Measurements from ENCODE around the gene POLG.

POLG gene

DNA sequence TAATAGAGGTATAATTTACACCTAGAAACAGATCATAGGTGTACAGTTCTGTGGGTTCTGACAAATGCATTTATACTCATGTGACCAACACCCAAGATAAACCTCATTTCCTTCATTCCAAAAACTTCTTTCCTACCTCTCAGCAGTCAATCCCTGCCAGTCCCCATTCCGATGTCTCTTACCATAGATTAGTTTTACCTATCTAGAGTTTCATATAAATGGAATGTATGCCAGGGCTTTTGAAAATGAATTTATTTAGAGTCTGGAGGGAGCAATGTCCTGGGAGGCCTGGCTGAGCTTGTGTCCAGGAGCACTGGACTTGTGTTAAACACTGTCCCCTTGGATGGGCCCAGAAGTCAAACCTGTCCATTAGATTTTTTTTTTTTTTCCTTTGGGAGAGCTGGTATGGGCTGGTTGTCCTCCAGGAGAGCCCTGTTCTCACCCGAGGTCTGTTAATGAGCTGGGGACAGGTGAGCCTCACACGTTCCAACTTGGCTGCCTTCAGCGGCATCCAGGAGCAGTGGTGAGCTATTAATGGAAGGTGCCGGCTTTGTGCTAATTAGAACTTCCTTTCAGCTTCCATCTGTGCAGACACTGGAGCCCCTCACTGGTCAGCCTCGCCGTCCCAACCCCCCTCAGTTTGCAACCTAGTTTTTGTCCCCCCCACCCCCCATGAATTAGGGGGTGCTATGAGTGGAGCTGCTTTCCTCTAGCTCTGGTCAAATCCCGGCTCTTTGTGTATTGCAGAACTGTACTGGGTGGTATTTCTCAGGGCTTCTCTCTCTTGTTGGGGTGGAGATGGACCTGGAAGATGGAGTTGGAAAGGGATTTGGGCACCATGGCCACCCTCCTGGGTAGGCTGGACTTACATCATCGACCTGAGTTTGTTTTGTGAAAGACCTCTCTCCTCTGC, 40.7 kb upstream of the POLG start:
- no peak overlapping the region for H2AFZ ChIP-seq (ENCODE audit: low read depth, low read length)
- H3K4me3 ChIP-seq (ENCODE audit: low read length): no peak overlapping the region
- H3K27me3 ChIP-seq (ENCODE audit: insufficient read depth, low read length): no peaks in the 10 kb centered on the region
- peaks cover 74% of the 10 kb centered on the region for H3K36me3 ChIP-seq (ENCODE audit: insufficient read depth, low read length)
- H3K9me3 ChIP-seq (ENCODE audit: low read length): no peaks in the 10 kb centered on the region
- H3K4me1 ChIP-seq (ENCODE audit: insufficient read depth, low read length): peaks cover 70% of the 10 kb centered on the region

DNA sequence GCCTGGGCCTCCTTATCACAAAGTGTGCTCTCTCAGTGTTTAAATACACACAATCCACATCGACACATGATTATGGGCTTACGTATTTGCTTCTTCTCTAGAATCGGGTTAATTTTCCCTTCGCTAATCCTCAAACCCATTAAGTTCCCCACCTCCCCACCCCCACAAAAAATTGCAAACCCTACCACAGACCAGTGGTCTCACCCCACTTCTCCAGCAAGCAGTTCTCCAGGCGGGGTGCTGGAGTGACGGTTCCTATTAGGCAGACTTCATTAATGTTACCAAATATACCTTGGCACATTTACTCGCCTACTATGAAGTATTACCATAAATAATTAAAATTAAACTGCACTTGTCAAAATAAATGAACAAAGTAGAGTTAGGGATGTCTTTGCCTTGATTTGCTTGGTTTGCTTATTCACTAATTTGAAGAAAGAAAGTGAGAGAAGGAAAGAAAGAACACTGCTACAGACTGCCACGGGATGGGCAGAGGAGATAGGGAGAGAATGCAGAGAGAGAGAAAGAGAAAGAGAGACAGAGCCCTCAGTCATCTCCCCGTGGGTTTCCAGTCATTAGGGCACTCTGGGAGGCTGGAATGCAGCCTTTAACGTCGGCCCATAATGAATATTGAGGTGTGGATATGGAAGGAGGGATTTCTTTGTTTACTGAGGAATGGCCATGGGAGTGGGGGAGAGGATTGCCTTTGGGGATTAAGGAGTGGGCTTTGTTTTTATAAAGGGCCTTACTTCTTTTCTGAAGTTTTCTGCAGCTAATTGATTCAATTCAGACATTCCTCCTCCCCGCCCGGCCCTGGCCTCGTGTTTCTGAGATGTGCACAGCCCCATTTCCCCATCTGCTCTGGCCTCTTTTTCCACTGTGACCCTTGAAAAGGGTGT, 39.7 kb upstream of the POLG start:
- Histone ChIP-seq H3K4me1 (ENCODE audit: insufficient read depth, low read length) (peaks cover 71% of the 10 kb centered on the region), H2AFZ (ENCODE audit: low read depth, low read length) (no peak overlapping the region), H3K27me3 (ENCODE audit: insufficient read depth, low read length) (no peaks in the 10 kb centered on the region), H3K36me3 (ENCODE audit: insufficient read depth, low read length) (peaks cover 74% of the 10 kb centered on the region), H3K9me3 (ENCODE audit: low read length) (no peaks in the 10 kb centered on the region), H3K4me3 (ENCODE audit: low read length) (no peak overlapping the region)

DNA sequence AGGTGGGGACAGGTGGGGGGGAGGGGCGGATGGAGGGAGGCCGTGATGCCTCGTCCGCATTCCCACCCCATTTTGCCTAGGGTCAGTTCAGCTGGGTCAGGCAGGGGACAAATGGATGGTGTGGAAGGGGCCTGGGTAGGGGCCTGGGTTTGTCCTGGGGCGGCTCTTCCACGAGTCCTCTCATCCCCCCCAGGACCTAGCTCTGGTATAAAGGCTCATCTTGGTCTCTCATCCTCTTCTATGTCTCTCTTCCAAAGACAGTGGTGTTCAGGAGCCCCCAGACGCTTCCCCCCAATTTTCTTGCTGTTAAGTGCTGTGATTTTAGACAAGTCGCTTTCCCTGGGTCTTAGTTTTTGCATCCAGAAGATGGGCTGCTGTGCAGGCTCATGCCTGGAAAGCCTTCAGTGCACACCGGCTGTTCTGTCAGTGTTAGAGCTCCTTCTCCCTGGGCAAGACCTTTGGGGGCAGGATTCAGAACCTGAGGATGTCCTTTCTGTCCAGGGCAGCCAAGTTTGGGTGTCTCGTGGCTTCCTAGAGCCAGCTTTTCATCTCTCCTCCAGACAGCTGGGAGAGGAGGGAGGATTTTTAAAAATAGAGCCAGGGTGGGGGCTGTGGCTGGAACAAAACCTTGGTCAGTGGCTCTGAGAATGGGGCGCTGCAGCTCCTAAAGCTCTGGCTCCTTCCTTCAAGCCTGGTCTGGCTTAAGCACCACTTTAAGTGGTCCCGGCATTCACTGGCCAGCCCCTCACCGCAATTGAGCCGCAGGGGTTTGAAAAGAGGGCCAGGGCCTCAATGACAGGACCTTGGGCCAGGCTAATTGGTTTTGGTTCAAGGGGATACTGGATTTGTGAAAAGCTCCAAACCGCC, 37.7 kb upstream of the POLG start:
- H3K36me3 ChIP-seq (ENCODE audit: insufficient read depth, low read length): peaks cover 58% of the 10 kb centered on the region
- no peak overlapping the region for H2AFZ ChIP-seq (ENCODE audit: low read depth, low read length)
- no peak overlapping the region for H3K4me3 ChIP-seq (ENCODE audit: low read length)
- H3K27me3 ChIP-seq (ENCODE audit: insufficient read depth, low read length): no peaks in the 10 kb centered on the region
- peaks cover 75% of the 10 kb centered on the region for H3K4me1 ChIP-seq (ENCODE audit: insufficient read depth, low read length)
- no peaks in the 10 kb centered on the region for H3K9me3 ChIP-seq (ENCODE audit: low read length)

DNA sequence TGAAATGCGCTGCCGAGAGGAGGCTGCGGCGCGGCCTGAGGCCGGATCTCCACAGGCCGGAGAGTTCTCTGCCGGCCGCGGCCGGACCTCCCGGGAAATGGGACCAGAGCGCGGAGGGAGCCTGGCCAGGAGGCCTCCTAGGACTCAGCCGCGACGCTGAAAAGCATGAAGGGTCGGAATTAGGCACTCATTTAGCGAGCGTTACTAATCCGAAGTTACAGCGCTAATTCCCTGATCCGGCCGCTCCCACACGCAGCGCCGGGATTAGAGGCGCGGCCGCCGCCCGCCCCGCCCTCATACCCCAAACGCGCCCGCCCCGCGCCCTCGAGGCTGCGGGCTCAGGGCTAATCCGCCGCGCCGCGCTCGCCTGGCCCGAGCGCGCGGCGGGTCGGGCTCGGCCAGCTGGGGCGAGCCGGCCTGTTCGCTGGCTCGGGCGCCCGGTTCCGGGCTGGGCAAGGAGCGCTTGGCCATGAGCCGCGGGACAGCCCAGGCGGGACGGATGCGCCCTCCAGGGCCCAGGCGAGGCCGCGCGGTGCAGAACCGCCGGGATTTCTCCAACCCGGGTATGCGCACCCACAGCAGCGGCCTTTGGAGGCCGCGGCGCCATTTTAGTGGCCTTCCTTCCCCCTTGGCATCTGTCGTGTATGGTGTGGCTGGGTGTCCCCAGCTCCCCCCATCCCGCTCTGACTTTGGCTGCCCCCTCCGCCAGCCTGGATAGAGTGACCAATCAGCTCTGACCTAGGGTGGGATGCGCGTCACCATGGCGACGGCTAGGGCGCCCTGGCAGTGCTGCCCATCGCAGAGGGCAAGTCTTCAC, 36.8 kb upstream of the POLG start:
- peak overlapping the region; percentile 86 for H3K4me3 ChIP-seq (ENCODE audit: low read length)
- peaks cover 74% of the 10 kb centered on the region for H3K4me1 ChIP-seq (ENCODE audit: insufficient read depth, low read length)
- H3K36me3 ChIP-seq (ENCODE audit: insufficient read depth, low read length): peaks cover 50% of the 10 kb centered on the region
- H3K27me3 ChIP-seq (ENCODE audit: insufficient read depth, low read length): peaks cover 6% of the 10 kb centered on the region
- no peak overlapping the region for H2AFZ ChIP-seq (ENCODE audit: low read depth, low read length)
- no peaks in the 10 kb centered on the region for H3K9me3 ChIP-seq (ENCODE audit: low read length)

DNA sequence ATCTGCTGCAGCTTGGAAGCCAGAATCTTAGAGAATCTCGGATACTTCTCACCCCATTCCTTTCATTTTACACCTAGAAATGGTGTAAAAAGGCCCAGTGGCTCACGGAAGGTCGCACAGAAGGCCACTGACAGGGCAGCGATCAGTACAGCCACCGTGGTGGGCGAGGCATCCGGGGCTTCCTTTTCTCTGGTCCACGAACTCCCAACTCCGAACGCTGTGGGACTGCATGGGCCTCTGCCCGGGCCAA, 36.3 kb upstream of the POLG start:
- Histone ChIP-seq H3K36me3 (ENCODE audit: insufficient read depth, low read length) (peaks cover 47% of the 10 kb centered on the region), H3K4me3 (ENCODE audit: low read length) (peak overlapping the region; percentile 86), H3K4me1 (ENCODE audit: insufficient read depth, low read length) (peaks cover 72% of the 10 kb centered on the region), H3K9me3 (ENCODE audit: low read length) (no peaks in the 10 kb centered on the region), H2AFZ (ENCODE audit: low read depth, low read length) (no peak overlapping the region), H3K27me3 (ENCODE audit: insufficient read depth, low read length) (peaks cover 12% of the 10 kb centered on the region)

DNA sequence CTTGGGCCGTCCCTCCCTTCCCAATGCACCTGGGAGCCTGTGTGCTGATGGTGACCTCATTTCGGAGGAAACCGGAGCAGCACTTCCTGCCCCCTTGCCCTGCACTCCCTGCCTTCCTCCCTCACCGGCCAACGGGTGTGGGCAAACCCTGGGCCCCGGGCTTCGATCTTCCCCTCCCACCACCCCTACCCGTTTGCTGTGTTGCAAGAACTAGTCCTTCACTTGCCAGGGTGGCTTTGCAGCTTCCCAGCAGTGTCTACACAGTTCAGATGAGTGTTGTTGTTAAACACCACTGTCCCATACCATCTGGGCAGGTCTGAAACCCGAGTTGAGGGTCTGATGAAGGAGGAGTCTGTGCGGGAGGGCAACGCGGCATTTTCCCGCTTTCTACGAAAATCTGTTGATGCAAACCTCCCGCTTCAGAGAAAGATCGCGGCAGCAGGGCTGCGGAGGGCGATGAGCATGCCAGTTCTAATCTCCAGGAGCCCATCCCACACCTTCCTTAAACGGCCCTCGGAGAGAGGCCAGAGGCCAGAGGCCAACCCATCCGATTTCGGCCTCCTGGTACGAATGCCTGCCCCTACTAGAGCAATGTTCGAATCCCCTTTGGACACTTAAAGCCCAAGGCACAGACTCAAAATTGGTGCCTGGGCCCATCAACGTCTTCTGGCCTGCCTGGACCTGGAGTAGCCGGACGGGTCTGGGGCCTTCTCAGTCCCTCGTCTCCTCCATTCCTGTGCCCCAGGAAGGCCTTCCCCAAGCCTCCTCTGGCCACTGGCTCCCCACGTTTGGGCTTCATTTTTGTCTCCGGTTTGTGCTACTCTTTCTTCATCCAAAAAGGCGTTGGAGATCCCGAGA, 35.7 kb upstream of the POLG start:
- H3K4me1 ChIP-seq (ENCODE audit: insufficient read depth, low read length): peaks cover 73% of the 10 kb centered on the region
- peak overlapping the region; percentile 86 for H3K4me3 ChIP-seq (ENCODE audit: low read length)
- H3K36me3 ChIP-seq (ENCODE audit: insufficient read depth, low read length): peaks cover 43% of the 10 kb centered on the region
- peaks cover 14% of the 10 kb centered on the region for H3K27me3 ChIP-seq (ENCODE audit: insufficient read depth, low read length)
- no peak overlapping the region for H2AFZ ChIP-seq (ENCODE audit: low read depth, low read length)
- no peaks in the 10 kb centered on the region for H3K9me3 ChIP-seq (ENCODE audit: low read length)

DNA sequence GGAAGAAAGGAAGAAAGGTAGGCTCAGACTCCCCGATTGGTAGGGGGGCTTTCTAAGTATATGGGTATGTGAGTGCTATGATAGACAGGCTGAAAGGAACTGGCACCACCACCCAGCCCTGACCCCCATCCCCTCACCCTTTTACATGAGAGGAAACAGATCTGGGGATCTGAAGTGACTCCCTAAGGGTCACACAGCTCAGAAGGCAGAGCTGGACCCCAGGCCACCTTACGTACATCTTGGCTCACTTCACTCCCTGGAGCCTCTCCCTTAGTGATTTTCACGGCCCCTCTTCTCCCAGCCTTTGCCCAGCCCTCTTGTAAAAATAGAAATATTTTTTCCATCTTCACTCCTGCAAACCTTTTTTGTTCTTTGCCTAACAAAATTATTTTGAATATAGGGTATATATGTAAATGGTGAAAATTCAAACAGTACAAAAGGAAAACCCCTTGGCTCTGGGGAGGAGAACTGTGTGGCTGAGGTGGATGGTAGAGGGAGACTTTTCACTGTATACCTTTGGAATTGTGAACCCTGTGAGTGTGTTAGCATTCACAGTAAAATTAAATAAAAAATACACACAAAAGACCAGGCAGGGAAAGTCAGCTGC, 34.8 kb upstream of the POLG start:
- Histone ChIP-seq H3K4me3 (ENCODE audit: low read length) (peak overlapping the region; percentile 86), H3K27me3 (ENCODE audit: insufficient read depth, low read length) (peaks cover 23% of the 10 kb centered on the region), H3K36me3 (ENCODE audit: insufficient read depth, low read length) (peaks cover 35% of the 10 kb centered on the region), H3K4me1 (ENCODE audit: insufficient read depth, low read length) (peaks cover 71% of the 10 kb centered on the region), H2AFZ (ENCODE audit: low read depth, low read length) (no peak overlapping the region), H3K9me3 (ENCODE audit: low read length) (no peaks in the 10 kb centered on the region)

DNA sequence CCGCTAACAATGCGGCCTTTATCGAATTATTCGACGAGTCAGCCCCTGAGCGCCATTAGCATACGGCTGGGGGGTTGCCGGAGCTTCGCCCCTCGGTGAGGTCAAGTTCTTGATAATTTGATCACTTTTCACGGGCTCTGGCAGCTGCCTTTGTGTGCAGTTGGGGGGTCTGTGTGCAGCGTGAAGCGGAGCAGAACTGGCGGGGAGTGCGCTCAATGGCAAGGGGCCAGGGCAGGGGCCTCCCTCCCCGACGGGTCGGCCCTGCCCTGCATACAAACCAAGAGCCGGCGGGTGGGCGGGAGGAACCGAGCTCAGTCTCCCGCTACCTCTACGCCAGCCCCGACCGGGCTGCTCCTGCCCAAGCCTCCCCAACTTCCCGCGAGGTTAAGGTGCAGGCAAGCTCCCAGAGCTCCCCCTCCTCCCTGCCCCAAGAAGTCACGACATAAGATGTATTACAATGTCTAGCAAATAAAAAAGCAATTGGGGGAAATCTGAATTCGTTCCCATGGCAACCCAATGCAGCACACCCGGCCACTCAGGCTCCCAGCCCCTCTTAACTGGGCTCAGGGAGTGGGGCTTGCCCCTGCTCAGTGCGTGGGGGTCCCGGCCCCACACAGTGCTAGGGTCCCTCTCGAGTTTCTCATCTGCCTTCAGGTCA, 34.1 kb upstream of the POLG start:
- Histone ChIP-seq H3K4me1 (ENCODE audit: insufficient read depth, low read length) (peaks cover 71% of the 10 kb centered on the region), H3K27me3 (ENCODE audit: insufficient read depth, low read length) (peaks cover 30% of the 10 kb centered on the region), H3K9me3 (ENCODE audit: low read length) (no peaks in the 10 kb centered on the region), H2AFZ (ENCODE audit: low read depth, low read length) (no peak overlapping the region), H3K4me3 (ENCODE audit: low read length) (peak overlapping the region; percentile 86), H3K36me3 (ENCODE audit: insufficient read depth, low read length) (peaks cover 35% of the 10 kb centered on the region)

DNA sequence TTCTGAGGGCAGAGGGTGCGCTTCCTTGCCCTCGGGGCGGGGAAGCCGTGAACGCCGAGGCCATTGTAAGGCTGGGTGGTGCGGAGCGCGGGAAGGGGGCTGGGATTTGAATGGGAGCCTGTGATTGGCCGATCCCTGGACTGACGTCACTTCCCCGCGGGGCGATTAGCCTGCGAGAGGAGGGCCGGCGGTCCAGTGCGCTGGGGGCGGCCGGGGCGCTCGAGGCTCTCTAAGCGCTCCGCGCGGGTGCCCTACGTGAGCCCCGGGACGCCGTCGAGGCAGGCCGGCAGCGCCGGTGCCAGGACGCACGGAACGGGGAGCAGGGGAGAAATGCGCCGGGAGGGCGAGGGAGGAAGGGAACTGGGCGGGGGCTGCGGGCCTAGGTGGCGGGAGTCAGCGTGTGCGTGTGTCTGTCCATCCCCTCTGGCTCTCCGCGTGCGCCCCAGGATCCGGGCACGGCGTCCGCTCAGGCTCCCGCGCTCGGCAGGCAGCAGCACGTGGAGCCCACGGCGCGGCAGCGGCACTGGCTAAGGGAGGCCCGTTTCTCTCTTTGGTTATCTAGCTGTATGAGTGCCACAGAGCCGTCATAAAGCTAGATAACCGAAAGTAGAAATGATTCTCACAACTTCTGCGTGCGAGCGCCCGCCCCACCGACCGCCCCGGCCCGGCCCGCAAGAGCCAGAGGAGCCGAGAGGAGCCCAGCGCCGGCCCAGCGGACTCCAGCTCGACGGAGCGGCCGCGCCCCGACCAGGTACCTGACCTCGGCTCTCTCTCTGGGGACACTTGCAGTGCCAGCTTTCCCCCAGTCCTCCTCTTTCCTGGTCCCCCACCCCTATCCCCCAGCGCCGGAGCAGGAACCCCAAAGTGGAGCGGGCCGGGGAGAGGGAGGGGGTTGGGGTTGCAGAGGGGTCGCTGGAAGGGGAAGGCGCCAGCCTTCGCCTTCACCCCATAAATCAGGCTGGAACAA, 33.1 kb upstream of the POLG start:
- H3K9me3 ChIP-seq (ENCODE audit: low read length): no peaks in the 10 kb centered on the region
- peak overlapping the region; percentile 86 for H3K4me3 ChIP-seq (ENCODE audit: low read length)
- H2AFZ ChIP-seq (ENCODE audit: low read depth, low read length): peak overlapping the region; percentile 56
- H3K4me1 ChIP-seq (ENCODE audit: insufficient read depth, low read length): peaks cover 71% of the 10 kb centered on the region
- H3K27me3 ChIP-seq (ENCODE audit: insufficient read depth, low read length): peaks cover 33% of the 10 kb centered on the region
- peaks cover 34% of the 10 kb centered on the region for H3K36me3 ChIP-seq (ENCODE audit: insufficient read depth, low read length)

DNA sequence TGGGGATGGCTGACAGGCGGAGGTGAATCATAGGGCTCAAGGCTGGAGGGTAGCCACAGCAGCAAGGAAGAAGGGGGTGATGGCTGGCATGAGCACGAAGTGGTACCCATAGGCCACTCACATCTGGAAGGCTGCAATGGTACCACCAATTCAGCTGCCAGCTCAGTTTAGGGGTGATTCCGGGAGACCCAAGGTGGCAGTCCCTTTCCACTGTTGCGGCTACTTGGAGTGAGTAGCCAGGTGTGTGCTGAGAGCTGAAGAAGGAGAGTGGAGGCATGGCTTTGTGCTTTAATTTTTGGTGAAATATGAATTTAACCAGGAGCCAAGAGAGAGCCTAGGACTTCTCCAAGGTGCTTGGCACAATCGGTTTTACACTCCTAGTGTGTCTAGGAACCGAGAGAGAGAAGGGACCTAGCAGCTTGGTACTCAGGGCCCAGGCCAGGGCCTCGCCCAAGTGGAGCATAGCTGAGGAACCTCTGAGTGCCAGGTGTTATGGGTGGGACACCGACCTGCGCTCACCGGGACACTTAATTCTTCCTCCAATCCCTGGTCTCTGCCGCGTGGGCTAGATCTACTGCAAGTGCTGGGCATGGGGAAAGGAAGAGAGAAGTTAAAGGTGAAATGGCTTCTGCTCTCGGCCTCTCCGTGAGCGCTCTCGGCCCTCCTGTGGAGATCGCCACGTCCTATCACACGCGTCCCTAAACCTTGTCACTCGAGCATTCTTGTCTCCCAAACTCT, 32.2 kb upstream of the POLG start:
- H3K9me3 ChIP-seq (ENCODE audit: low read length): no peaks in the 10 kb centered on the region
- peak overlapping the region; percentile 56 for H2AFZ ChIP-seq (ENCODE audit: low read depth, low read length)
- H3K4me3 ChIP-seq (ENCODE audit: low read length): peak overlapping the region; percentile 86
- peaks cover 68% of the 10 kb centered on the region for H3K4me1 ChIP-seq (ENCODE audit: insufficient read depth, low read length)
- peaks cover 33% of the 10 kb centered on the region for H3K27me3 ChIP-seq (ENCODE audit: insufficient read depth, low read length)
- peaks cover 25% of the 10 kb centered on the region for H3K36me3 ChIP-seq (ENCODE audit: insufficient read depth, low read length)
